Loucy (cell line): ENCODE data around the gene CNTNAP2.

ENCODE experiments used
- H2AFZ ChIP-seq: fragments of 200-600 bp; sonication (generic); 2 replicates; pipeline ENCODE4 v1.6.0; 2016; ENCODE audit warnings: antibody characterized with exemption, mild to moderate bottlenecking, low read length, moderate library complexity
- H3F3A ChIP-seq: fragments of 200-600 bp; 2 replicates; pipeline ENCODE4 v1.6.0; 2016; ENCODE audit warnings: antibody characterized with exemption, low read depth, mild to moderate bottlenecking
- H3K27me3 ChIP-seq: fragments of 200-600 bp; sonication (generic); 2 replicates; pipeline ENCODE4 v1.6.1; 2014; ENCODE audit warnings: low read length, mild to moderate bottlenecking; ENCODE audit not compliant: insufficient read depth, poor library complexity, severe bottlenecking
- H3K36me3 ChIP-seq: fragments of 200-600 bp; sonication (generic); 2 replicates; pipeline ENCODE4 v1.6.1; 2016; ENCODE audit warnings: low read length; ENCODE audit not compliant: insufficient read depth
- H3K4me1 ChIP-seq: fragments of 200-600 bp; sonication (generic); 2 replicates; pipeline ENCODE4 v1.5.1; 2014; ENCODE audit warnings: low read length, mild to moderate bottlenecking; ENCODE audit not compliant: insufficient read depth, poor library complexity, severe bottlenecking
- H3K4me2 ChIP-seq: fragments of 200-600 bp; sonication (generic); 2 replicates; pipeline ENCODE4 v1.6.0; 2014; ENCODE audit warnings: antibody characterized with exemption, low read length, low read depth, mild to moderate bottlenecking; ENCODE audit not compliant: poor library complexity, severe bottlenecking
- H3K4me3 ChIP-seq: fragments of 200-600 bp; sonication (generic); 2 replicates; pipeline ENCODE4 v1.5.1; 2014; ENCODE audit warnings: low read length, mild to moderate bottlenecking, mixed read lengths; ENCODE audit not compliant: poor library complexity, severe bottlenecking
- H3K79me2 ChIP-seq: fragments of 200-600 bp; sonication (generic); 2 replicates; pipeline ENCODE4 v1.6.1; 2014; ENCODE audit warnings: low read length; ENCODE audit not compliant: insufficient read depth
- H3K9ac ChIP-seq: fragments of 200-600 bp; sonication (generic); 2 replicates; pipeline ENCODE4 v1.6.0; 2014; ENCODE audit warnings: mild to moderate bottlenecking, low read depth, low read length, moderate library complexity; ENCODE audit not compliant: poor library complexity, severe bottlenecking
- H3K9me2 ChIP-seq: fragments of 200-600 bp; sonication (generic); replicated peaks from 2 replicates; pipeline ENCODE4 v1.6.1; 2016; ENCODE audit warnings: low read depth, low read length, mixed read lengths
- H3K9me3 ChIP-seq: fragments of 200-600 bp; sonication (generic); 2 replicates; pipeline ENCODE4 v1.6.1; 2014; ENCODE audit warnings: mild to moderate bottlenecking, antibody characterized with exemption, low read length, low read depth; ENCODE audit not compliant: insufficient read depth
- H4K20me1 ChIP-seq: fragments of 200-600 bp; sonication (generic); 2 replicates; pipeline ENCODE4 v1.6.0; 2014; ENCODE audit warnings: antibody characterized with exemption, low read length, mild to moderate bottlenecking; ENCODE audit not compliant: insufficient read depth, poor library complexity, severe bottlenecking
- EZH2phosphoT487 ChIP-seq: fragments of 200-600 bp; IDR thresholded peaks from 2 replicates; pipeline ENCODE4 v1.6.1; 2018; ENCODE audit warnings: antibody characterized with exemption, mild to moderate bottlenecking, moderate library complexity, borderline replicate concordance
- TF ChIP-seq, protein P1 (sequence below): fragments of 200-600 bp; sonication (generic); conservative IDR thresholded peaks from 2 replicates; pipeline ENCODE4 v1.5.1; 2014; ENCODE audit warnings: mild to moderate bottlenecking, antibody characterized with exemption, low read length

The CNTNAP2 gene

GRCh38 chr7:148232784-148233183 lies 2116.2 kb downstream of the CNTNAP2 start:
- H3K27me3 ChIP-seq: no peaks in the 10 kb centered on the region
- no peaks in the 10 kb centered on the region for H3K79me2 ChIP-seq
- no peaks in the 10 kb centered on the region for H3K36me3 ChIP-seq
- H3K4me2 ChIP-seq: no peak overlapping the region
- no peaks in the 10 kb centered on the region for H3K9me2 ChIP-seq
- no peaks in the 10 kb centered on the region for H3F3A ChIP-seq
- no peak overlapping the region for H3K9ac ChIP-seq
- H3K4me1 ChIP-seq: no peaks in the 10 kb centered on the region
- TF ChIP-seq EZH2phosphoT487: no peak
- TF ChIP-seq, protein P1, sequence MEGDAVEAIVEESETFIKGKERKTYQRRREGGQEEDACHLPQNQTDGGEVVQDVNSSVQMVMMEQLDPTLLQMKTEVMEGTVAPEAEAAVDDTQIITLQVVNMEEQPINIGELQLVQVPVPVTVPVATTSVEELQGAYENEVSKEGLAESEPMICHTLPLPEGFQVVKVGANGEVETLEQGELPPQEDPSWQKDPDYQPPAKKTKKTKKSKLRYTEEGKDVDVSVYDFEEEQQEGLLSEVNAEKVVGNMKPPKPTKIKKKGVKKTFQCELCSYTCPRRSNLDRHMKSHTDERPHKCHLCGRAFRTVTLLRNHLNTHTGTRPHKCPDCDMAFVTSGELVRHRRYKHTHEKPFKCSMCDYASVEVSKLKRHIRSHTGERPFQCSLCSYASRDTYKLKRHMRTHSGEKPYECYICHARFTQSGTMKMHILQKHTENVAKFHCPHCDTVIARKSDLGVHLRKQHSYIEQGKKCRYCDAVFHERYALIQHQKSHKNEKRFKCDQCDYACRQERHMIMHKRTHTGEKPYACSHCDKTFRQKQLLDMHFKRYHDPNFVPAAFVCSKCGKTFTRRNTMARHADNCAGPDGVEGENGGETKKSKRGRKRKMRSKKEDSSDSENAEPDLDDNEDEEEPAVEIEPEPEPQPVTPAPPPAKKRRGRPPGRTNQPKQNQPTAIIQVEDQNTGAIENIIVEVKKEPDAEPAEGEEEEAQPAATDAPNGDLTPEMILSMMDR: no peak
- H3K9me3 ChIP-seq: peaks cover 4% of the 10 kb centered on the region; the same call in 1 of the 2 replicates
- no peaks in the 10 kb centered on the region for H4K20me1 ChIP-seq
- no peak overlapping the region for H2AFZ ChIP-seq
- no peak overlapping the region for H3K4me3 ChIP-seq

DNA sequence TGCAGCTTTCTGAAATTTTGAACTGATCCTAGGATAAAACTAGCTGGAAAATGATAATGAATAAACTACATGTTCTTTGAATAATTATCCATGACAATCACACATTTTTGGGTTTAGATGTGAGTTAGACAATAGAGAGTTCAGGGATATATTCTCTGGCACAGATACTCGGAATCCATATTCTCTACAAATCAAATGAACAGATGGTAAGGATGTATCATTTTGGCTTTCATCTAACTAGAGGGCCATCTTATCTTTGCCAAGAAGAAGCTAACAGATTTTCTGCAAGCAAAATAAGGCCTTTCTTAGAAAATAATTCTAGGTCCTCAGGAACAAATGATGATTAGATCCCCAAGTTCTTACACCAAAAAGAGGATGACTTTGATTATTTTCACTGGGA lies 2118.1 kb downstream of the CNTNAP2 start:
- no peaks in the 10 kb centered on the region for H3K79me2 ChIP-seq
- H3K9ac ChIP-seq: no peak overlapping the region
- H3K9me3 ChIP-seq: peaks cover 4% of the 10 kb centered on the region; the same call in 1 of the 2 replicates
- H3K4me3 ChIP-seq: no peak overlapping the region
- TF ChIP-seq, protein P1: no peak
- H3K4me1 ChIP-seq: no peaks in the 10 kb centered on the region
- no peaks in the 10 kb centered on the region for H3F3A ChIP-seq
- no peaks in the 10 kb centered on the region for H3K27me3 ChIP-seq
- H2AFZ ChIP-seq: no peak overlapping the region
- H3K36me3 ChIP-seq: no peaks in the 10 kb centered on the region
- H3K9me2 ChIP-seq: no peaks in the 10 kb centered on the region
- H4K20me1 ChIP-seq: no peaks in the 10 kb centered on the region
- no peak overlapping the region for H3K4me2 ChIP-seq

GRCh38 chr7:148238761-148239325 lies 2122.2 kb downstream of the CNTNAP2 start:
- no peaks in the 10 kb centered on the region for H4K20me1 ChIP-seq
- no peaks in the 10 kb centered on the region for H3F3A ChIP-seq
- no peak overlapping the region for H3K4me3 ChIP-seq
- H3K4me1 ChIP-seq: no peaks in the 10 kb centered on the region
- no peak for TF ChIP-seq EZH2phosphoT487
- TF ChIP-seq, protein P1: no peak
- no peaks in the 10 kb centered on the region for H3K9me2 ChIP-seq
- no peaks in the 10 kb centered on the region for H3K36me3 ChIP-seq
- no peaks in the 10 kb centered on the region for H3K27me3 ChIP-seq
- H3K9me3 ChIP-seq: no peaks in the 10 kb centered on the region; the same call in 1 of the 2 replicates
- H3K9ac ChIP-seq: no peak overlapping the region
- no peak overlapping the region for H3K4me2 ChIP-seq
- H3K79me2 ChIP-seq: no peaks in the 10 kb centered on the region
- H2AFZ ChIP-seq: no peak overlapping the region
